Nasal cavity respiratory epithelium epithelial cell of viscerocranial mucosa (primary cell): Measurements from ENCODE around the gene DHFR2. TPM values are rescaled to one million over a fixed set of nuclear protein-coding genes. Genes with fewer than 3 reads are reported as not detected.

Experiments
- total RNA-seq: library from RNA; depleted of rRNA; stranded (reverse); fragments of >200 nt; gene quantifications from 2 replicates; pipeline ENCODE4 v1.2.3, GENCODE V29; 2014

Gene DHFR2
- total RNA-seq = 2.4 and 4.2 TPM in 2 replicates

GRCh38 chr3:94062513-94063404, at the start of gene DHFR2, which contains the start of gene NSUN3:
TSS of gene DHFR2 (minus strand) at chr3:94062916. CDS start at chr3:94061511, 1,405 bp downstream.
TSS of gene NSUN3 (plus strand) at chr3:94063061. CDS start at chr3:94063127, 66 bp downstream.

GRCh38 chr3:94028093-94028837, 34.5 kb downstream of the DHFR2 start, which contains the start of gene STX19:
TSS of gene STX19 (minus strand) at chr3:94028597. CDS start at chr3:94015269, 13,328 bp downstream.

Other genes starting within 250 kb of the DHFR2 start
- 4.1 and 19.1 TPM in 2 replicates for gene PROS1, start 89.0 kb downstream of the DHFR2 start, total RNA-seq
- gene ARL13B, start 82.8 kb downstream of the DHFR2 start, total RNA-seq = 11.6 and 14.9 TPM in 2 replicates
- gene STX19, start 34.3 kb downstream of the DHFR2 start, total RNA-seq = 1.4 and 2.1 TPM in 2 replicates
- 8.2 and 12.7 TPM in 2 replicates for gene NSUN3, start 145 bp upstream of the DHFR2 start, total RNA-seq